Activated T-helper 1 cell treated with Interleukin-2 at 50 U/mL for 16 hours (primary cell): ENCODE data around the gene MED15.
A peak's percentile ranks its signal among the peaks of the same experiment; 100 is the strongest.
"Not testable (repeated sequence)": the region's sequence is repeated elsewhere in the genome, so short reads cannot be mapped to it uniquely, and the experiment has no call there.

Experiments
- DNase-seq: peaks from one replicate; pipeline ENCODE4 v3.0.0-alpha.2; 2020; ENCODE audit warnings: low read depth

The MED15 gene

DNA sequence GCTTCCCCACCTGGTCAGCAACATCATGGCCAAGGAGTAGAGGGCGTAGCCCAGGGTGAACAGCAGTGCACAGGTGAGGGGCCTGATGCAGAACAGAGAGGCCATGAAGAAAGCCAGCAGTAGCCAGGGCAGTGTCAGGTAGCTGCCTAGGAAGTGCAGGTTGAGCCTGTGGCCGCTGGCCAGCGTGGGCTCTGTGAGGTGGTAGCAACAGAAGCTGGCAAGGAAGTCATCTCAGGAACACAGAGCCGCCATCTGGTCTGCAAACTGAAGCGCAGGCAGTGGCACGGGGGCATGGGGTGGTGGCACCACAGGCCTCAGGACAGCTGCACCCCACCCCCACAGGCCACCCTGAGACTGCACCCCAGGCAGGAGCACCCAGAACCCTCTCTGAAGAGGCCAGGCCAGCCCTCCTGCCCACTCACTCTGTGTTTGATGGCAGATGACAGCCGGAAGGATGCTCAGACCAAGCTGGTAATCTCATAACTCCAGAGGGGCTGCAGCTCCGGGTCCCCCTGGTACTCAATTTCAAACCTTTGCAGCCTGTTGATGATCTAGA is 95.3 kb downstream of the MED15 start:
- no peak for DNase-seq

DNA sequence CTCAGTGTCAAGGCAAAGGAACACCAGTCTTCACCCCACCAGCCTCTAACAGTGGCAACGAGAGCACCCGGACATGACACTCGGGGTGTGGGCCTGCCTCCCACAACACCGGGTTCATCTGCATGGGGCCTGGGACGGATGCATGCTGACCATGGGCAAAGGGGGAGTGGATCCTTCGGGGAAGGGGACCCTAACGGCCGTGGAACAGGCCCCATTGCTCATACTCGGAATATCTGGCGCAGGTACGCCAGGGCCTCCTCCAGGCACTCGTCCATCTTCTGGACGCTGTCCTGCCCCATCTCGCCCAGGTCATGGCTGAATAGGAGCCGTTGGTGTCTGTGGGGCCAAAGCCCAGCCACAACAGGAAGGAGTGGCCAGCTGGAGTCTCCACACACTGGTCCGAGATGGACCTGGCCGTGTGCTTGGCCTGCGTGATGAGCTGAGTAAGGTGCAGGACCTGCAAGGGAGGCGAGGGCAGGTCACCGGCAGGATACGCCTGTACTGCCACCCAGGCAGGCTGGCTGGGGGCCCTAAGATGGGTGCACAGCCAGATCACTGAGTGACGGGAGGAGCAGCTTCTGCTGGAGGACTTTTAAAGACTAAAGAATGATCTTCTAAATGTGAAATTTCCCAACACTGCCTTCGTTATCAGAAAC is 96.8 kb downstream of the MED15 start:
- no peak for DNase-seq

DNA sequence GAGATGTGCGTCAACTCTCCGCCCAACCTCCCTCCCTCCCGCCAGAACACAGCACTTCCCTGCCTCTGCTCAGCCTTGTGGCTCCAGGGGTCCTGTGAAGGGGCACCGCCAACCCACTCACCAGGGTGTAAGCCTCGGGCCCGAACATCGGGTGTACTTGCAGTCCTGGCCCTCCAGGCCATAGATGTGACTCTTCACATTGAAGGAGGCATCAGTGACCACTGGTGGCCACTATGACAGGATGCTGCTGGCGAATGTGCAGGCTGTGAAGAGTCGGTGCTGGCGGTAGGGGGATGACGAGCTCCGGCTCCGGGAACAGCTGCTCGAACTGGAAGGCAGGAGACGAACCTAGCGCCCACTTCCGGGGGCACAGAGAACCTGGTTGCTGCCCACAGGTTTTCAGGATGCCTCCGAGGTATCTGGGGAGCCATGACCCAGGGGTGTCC is 97.4 kb downstream of the MED15 start:
- no peak for DNase-seq

DNA sequence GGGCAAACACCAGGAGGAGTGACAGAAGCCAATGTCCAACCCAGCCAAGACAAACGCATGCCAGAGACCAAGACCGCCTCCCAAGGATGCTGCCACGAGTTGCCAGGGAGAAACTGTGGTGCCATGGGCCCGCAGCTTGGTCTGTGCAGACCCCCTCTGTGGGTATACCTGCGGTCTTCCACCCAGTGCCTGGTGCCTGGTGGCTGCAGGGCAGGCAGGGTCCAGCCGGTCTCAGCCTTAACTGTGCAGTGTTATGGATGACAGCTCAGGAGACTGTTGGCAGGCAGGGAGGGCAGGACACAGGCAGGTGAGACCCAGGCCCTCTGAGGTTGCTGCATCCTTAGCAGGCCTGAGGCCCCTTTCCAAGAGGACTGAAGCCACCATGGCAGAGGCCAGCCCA is 97.9 kb downstream of the MED15 start:
- no peak for DNase-seq

DNA sequence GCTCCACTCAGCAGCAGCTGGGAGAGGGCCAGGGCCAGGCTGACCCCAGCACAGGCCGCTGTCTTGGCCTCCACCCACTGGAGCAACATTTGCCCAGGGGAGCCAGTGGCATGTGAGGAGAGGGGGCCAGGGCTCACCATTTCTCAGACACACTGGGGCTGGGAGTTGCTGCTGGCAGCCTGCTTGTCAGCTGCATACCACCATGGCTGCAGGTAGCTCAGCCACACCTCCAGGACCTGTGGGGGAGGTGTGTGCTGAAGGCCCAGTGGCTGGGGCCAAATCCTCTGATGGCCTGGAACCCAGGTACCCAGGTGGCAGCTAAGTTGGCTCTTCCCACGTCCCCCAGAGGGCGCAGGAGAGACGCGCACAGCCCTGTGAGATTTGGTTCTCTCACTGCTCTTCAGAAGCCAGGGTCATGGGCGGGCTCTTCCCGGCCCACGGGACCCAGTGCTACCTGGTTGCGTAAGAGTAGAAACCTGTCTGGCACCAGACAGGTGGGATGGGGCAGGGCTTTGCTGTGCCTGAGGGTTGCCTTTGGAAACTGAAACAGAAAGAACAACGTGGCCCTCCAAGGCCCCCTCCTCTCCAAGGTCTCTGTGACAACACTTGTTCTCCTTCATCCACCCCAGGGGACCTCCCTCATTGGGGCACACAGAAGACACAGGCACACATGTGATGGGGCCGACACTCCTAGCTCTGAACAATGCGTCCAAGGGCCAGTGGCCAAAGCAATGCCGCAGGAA is 98.8 kb downstream of the MED15 start:
- DNase-seq = peak; percentile 39

DNA sequence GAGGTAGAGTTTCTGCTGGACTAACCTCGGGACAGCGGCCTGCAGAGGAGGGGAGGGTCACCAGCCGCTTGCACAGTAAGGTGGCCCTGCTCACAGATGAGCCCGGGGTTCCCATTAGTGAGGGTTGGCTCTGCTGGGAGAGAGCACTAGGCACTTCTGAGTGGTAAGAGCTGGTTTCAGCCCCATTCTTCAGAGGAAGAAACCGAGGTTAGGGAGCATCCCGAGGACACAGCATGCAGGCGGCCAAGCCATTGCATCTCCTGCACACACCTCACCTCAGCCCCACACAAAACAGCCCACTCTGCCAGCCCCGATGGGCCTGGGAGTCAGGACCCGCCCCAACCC is 99.3 kb downstream of the MED15 start:
- no peak for DNase-seq

DNA sequence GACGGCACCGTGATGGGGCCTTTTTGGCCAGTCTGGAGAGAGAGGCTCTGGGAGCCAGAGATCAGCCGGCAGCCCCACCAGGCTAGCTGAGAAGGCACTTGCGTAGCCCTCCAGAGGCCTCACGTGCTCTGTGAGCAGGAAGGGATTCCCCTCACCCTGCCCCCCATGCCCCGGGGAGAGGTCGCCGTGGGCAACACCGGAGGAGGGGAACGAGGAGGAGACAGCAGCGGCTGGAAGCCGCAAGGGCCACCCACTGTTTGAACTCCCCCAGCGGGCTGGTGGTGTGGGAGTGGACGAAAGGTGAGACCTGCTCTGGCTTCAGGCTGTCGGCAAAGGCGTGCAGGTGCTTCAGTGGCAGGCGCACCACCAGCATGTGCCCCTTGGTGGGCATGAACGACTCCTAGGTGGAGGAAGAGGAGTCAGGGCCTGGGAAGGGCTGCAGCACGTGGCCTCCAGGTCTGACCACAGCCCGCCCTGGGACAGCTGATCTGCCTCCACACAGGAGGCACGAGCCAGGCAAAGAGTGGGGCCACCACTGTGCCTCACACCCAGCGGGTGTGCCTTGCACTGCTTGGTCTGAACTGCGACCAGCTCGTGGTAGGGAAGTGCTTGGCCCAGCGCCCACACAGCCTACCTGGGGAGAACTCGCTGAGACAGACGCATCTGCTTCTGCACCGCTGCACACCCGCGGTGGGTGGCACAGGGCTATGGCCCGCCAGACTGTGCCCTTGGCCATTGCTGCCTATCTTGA is 99.9 kb downstream of the MED15 start:
- no peak for DNase-seq

DNA sequence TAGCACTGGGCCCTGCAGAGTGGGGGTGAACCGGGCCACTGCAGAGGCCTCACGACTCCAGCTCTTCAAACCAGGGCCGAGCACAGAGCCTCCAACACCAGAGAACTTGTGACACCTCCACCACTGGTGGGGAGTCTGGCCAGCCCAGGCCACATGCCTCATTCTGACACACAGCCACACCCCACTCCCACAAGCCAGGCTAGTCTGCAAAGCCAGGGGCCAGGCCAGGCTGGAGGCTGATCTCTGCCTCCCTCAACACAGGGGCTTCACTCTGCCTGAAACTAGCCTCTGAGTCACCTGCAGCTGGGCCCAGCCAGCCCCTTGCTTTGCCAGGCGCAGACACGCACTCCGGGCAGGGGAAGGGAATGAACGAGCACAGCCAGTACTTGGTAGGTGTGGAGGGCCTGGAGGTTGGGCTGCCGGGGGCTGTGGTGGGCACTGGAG is 102.9 kb downstream of the MED15 start:
- DNase-seq = no peak

DNA sequence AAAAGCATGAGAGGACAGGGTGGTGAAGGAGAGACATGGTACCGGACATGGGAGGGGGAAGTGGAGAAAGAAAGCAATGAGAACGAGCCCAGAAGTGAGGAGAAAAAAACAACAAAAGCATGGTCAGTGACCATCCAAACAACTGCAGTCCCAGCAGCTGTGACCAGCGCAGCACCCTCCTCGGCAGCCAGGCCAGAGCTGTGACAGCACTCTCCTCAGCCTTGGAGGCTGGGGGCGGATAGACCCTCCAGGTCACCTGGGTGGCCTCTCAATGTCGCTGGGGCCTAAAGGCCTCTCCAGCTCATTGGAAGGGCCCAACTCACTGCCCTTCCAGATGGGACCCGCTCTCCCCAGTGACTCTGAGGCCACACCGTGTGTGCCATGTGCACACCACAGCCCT is 103.3 kb downstream of the MED15 start:
- no peak for DNase-seq

DNA sequence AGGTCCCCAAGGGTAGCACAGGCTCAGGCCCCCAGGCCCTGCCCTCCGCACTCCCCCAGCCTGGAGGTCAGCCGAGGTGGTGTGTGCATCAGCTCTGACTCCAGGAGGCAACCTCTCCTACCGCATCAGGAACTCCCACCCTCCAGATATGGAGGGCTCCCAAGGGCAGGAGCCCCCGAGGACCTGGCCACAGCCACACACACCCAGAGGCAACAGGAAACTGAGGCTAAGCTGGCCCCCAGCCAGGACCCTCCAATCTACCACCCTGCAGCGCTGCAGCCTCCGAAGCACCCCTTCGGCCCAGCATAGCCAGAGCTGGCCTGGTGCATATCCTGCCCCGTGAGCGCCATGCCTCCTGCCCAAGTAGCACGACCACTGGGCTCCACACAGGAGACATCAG is 104.0 kb downstream of the MED15 start:
- no peak for DNase-seq

DNA sequence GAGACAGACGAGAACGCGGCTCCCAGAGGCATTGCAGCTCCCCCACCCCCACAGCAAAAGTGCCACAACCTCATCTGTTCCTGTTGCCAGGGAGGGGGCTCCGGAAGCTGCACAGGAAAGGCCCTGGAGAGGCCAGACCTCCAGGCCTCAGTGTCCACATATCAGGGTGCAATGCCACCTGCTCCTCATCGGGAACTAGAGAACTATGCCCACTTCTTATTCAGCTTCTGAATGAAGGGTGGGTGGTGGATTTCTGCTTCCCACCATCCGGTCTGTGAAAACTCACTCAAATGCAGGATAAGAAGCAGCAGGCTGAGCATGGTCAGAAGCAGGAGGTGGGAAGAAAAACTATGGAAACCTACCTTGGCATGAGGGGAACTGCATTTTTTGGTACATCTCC is 105.9 kb downstream of the MED15 start:
- DNase-seq = no peak

DNA sequence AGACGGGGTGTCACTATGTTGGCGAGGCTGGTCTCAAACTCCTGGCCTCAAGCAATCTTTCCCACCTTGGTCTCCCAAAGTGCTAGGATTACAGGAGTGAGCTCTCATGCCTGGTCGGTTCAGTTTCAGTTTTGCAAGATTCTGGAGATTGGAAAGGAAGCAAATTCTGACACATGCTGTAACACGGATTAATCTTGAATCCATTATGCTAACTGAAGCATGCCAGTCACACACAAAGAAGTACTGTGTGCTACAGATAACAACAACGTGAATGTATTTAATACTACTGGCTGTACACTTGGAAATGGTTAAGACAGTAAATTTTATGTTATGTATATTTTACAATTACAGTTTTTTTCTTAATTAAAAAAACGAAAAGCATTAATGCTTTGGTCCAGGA is 107.6 kb downstream of the MED15 start:
- DNase-seq = no peak

DNA sequence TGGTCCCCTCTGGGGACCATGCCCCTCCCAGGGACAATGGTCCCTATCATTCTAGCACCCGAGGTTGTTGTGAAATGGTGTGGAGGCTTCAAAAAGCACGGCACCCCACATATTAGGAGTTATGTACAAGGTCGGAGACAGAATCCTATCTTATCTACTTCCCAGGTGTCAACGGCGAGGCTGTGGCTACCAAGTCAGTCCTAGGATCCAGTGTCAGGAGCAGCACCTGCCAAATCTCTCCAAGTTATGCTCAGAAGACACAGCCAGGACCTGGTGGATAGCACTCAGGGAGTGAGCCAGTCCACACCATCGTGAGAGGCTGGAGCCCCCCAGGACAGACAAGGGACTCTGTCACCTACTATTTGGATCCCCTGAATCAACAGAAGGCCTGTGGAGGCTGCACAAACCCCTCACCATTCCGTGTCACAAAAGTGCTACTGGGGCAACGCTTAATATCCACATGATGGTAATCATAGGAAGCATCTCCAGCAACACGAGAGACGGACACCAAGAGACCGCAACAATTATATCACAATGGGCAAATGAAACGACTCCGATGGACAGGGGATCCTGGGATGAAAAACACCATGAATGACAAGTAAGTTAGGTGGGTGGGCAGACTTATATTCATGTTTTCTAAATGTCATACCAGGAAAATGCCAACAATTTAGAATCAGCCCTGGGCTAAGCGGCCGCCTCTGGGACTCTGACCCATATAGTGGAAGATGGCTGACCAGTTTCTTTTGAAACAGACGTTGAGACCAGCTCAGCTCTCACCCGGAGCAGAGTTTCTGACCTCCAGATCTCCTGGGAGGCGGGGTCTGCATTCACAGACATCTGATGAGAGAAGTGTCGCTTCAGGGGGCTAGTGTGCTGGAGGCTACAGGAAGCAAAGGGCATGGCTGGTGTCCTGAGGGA is 108.4 kb downstream of the MED15 start:
- DNase-seq = no peak

DNA sequence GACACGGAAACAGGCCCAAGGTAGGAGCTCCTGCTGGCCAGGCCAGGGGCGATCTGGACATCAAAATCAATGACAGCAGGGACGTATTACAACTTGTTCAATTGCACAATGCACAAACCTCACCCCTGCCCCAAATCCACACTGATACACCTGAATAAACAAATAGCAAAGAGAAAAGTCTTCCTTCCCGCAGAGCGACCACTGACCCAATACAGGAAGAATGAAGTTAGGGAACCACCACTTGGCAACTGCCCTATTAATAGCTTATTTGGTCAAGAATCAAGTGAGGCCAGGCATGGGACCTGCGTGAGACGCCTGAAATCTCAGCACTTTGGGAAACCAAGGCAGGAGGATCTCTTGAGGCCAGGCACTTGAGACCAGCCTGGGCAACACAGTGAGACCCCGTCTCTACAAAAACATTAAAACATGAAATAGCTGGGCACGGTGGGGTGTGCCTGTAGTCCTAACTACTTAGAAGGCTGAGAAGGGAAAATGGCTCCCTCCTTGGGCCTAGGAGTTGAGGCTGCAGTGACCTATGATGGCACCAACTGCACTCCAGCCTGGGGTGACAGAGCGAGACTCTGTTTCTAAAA is 109.1 kb downstream of the MED15 start:
- DNase-seq = no peak

DNA sequence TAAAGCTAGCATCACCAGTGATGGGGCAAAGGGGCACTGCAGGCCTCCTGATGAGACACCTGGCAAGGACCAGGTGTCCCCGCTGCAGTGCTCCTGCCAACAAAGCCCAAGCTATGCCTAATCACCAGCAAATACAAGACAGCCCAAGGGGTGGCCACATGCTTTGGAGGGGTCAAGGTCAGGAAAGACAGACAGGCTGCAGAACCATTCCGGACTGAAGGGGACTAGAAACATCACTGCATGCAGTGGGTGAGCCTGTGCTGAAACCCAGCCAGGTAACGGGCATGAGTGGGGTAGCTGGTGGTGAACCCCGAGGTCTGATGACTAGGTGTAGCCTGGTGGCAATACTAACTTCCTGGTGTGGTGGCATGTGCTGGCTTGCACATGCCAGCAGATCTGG is 111.1 kb downstream of the MED15 start:
- no peak for DNase-seq

DNA sequence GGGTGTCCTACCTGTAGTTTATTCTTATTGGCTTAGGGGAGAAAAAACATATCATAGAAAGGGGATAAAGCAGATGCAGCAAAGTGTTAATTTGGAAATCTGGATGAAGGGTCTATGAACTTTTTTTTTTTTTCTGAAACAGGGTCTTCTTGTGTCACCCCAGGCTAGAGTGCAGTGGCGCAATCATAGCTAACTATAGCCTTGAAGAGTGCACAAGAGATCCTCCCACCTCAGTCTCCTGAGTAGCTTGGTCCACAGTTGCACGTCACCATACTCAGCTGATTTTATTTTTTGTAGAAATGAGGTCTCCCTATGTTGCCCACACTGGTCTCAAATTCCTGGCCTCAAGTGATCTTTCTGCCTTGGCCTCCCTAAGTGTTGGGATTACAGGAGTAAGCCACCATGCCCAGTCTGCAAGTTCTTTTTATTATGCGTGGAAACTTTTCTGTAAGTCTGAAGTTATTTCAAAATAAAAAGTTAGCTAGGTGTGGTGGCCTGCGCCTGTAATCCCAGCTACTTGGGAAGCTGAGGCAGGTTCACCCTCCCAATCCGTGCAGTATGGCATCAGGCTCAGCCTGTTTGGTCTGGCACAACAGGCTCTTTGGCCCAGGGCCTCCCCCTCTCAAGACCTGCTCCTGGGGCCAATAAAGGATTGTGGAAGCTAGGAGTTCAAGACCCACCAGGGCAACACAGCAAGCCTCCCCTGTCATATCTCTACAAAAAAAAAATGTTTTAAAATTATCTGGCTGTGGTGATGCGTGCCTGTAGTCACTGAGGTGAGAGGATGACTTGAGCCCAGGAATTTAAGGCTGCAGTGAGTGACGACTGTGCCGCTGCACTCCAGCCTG is 111.9 kb downstream of the MED15 start:
- DNase-seq = no peak

DNA sequence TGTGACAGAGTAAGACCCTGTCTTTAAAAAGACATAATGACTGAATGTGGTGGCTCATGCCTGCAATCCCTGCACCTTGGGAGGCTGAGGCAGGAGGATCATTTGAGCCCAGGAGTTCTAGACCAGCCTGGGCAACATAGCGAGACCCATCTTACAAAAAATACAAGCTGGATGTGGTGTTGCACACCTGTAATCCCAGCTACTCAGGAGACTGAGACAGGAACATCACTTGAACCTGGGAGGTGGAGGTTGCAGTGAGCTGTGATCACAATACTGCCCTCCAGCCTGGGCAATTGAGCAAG is 112.4 kb downstream of the MED15 start:
- not testable (repeated sequence) for DNase-seq

DNA sequence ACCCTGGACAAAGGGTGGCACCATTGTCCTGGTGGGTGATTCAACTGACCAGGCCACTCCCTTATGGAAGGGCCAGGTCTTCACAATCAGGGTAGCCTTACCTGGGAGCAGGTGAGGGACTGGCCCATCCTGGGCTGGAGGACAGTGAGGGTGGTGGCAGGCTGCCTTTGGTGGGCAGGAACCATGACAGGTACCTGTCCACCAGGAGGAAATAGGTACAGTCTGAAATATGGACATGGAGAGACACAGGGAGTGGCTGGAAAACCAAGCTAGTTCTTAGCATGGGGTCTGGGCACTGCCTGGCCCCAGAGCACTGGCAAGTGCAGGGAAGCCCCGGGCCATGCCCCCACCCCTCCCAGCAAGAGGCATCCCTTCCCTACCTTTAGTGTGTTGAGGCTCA is 113.8 kb downstream of the MED15 start:
- no peak for DNase-seq

DNA sequence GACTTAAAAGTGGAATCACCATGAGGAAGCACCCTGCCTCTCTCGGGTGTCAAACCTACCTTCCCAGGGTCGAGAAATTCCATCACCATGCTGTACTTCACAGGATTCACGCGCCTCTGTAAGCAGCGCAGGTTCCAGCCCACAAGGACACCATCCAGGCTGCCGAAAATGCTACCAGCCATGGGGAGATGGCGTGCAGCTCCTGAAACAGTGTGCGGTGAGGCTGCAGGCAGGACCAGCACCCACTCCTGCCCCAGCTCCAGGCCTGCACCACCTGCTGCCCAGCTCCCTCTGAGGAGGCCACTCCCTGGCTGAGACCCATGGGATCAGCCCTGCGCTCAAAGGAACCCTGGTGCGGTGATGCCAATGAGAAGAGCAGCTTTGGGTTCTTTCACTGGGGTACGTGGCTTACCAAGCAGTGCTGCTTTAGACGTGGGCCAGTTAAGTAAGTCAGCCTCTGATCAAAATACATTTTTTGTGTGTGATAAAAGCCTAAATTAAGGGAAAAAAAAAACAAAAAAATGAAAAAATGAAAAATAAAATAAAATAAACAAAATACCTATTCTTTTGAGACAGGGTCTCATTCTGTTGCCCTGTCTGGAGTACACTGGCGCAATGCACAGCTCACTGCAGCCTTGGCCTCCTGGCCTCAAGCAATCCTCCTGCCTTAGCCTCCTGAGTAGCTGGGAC is 115.4 kb downstream of the MED15 start:
- no peak for DNase-seq

DNA sequence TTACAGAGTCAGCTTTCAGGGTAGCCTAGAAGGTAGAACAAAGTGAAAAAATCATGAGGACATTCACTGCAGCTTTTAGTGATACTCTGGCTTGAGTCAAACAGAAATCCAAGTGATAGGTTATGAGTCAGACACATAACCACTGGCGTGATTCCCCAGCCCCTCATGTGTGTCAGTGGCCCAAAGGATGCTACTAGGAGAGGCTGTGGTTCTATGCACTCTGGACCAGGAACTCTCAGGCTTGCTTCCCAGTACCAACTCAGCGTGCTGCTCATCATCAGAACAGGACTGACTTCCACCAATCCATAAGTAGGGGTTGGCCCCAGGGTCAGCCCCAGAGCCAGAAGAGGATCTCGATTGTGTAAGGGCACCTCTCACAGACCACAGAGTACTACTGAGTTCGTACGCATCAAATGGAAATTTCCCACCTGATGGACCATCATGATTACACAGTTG is 116.8 kb downstream of the MED15 start:
- DNase-seq = no peak
